Activated naive CD4-positive, alpha-beta T cell treated with Interleukin-2 at 50 U/mL for 16 hours (primary cell): ENCODE data around the gene TCP11L2.
"Not testable (repeated sequence)": the region's sequence is repeated elsewhere in the genome, so short reads cannot be mapped to it uniquely, and the experiment has no call there.

Experiments
- DNase-seq: peaks from one replicate; pipeline ENCODE4 v3.0.0-alpha.2; 2020

The TCP11L2 gene

GRCh38 chr12:106345746-106346145 is 43.2 kb downstream of the TCP11L2 start:
- DNase-seq: no peak

- DNase-seq: no peak
These were observed 45.9 kb downstream of the TCP11L2 start for GRCh38 chr12:106348411-106348810.

- no peak for DNase-seq
These were observed 50.6 kb downstream of the TCP11L2 start for GRCh38 chr12:106353175-106353574.

GRCh38 chr12:106357549-106358395 is 55.2 kb downstream of the TCP11L2 start, which contains the start of gene POLR3B:
Gene POLR3B, plus strand, starts transcription at chr12:106357748. Its CDS starts 132 bp downstream, at chr12:106357880.
- DNase-seq: peak; percentile 97

GRCh38 chr12:106358396-106359241 is 56.1 kb downstream of the TCP11L2 start:
- DNase-seq: no peak

- DNase-seq: no peak
These were observed 57.3 kb downstream of the TCP11L2 start for GRCh38 chr12:106359646-106360399.

GRCh38 chr12:106360400-106360994 is 58.0 kb downstream of the TCP11L2 start:
- DNase-seq: no peak

- DNase-seq: no peak
These were observed 60.4 kb downstream of the TCP11L2 start for GRCh38 chr12:106362971-106363370.

- no peak for DNase-seq
These were observed 61.7 kb downstream of the TCP11L2 start for GRCh38 chr12:106364261-106364660.

- DNase-seq: no peak
These were observed 67.3 kb downstream of the TCP11L2 start for GRCh38 chr12:106369624-106370346.

GRCh38 chr12:106378788-106379187 is 76.3 kb downstream of the TCP11L2 start:
- no peak for DNase-seq

GRCh38 chr12:106380954-106381353 is 78.4 kb downstream of the TCP11L2 start:
- DNase-seq: no peak

GRCh38 chr12:106381866-106382265 is 79.3 kb downstream of the TCP11L2 start:
- not testable (repeated sequence) for DNase-seq

GRCh38 chr12:106386813-106387535 is 84.4 kb downstream of the TCP11L2 start:
- DNase-seq: no peak

- DNase-seq: no peak
These were observed 85.4 kb downstream of the TCP11L2 start for GRCh38 chr12:106387848-106388377.

GRCh38 chr12:106389151-106389550 is 86.6 kb downstream of the TCP11L2 start:
- no peak for DNase-seq

GRCh38 chr12:106392759-106393158 is 90.2 kb downstream of the TCP11L2 start:
- DNase-seq: no peak
